ENCODE measurements around the gene PCDHGA6.
"Not testable (repeated sequence)": the region's sequence is repeated elsewhere in the genome, so short reads cannot be mapped to it uniquely, and the experiment has no call there.

Gene PCDHGA6

GRCh38 chr5:141394401-141395187 is 20.9 kb downstream of the PCDHGA6 start:
- DNase-seq: not testable (repeated sequence)

- DNase-seq: peak; percentile 35
These were observed 24.3 kb downstream of the PCDHGA6 start, which contains the start of gene PCDHGB5 for GRCh38 chr5:141397756-141398551. PCDHGB5 (plus strand) TSS chr5:141397947; CDS start chr5:141398128, 181 bp downstream.

- DNase-seq: no peak
These were observed 24.9 kb downstream of the PCDHGA6 start for GRCh38 chr5:141398608-141399007.

- DNase-seq: no peak
These were observed 26.0 kb downstream of the PCDHGA6 start for GRCh38 chr5:141399555-141400258.

- DNase-seq: no peak
These were observed 29.0 kb downstream of the PCDHGA6 start, which contains the start of gene PCDHGA9 for GRCh38 chr5:141402553-141403243. PCDHGA9 (plus strand) TSS chr5:141402778; CDS start chr5:141402953, 175 bp downstream.

GRCh38 chr5:141403387-141403786 is 29.7 kb downstream of the PCDHGA6 start:
- no peak for DNase-seq

- peak; percentile 36 for DNase-seq
These were observed 34.3 kb downstream of the PCDHGA6 start, which contains the start of gene PCDHGB6 for GRCh38 chr5:141407790-141408505. PCDHGB6 (plus strand) TSS chr5:141408021; CDS start chr5:141408203, 182 bp downstream.

- no peak for DNase-seq
These were observed 36.1 kb downstream of the PCDHGA6 start for GRCh38 chr5:141409598-141410306.

GRCh38 chr5:141411575-141411974 is 37.9 kb downstream of the PCDHGA6 start:
- no peak for DNase-seq

- DNase-seq: peak; percentile 59
These were observed 39.3 kb downstream of the PCDHGA6 start, which contains the start of gene PCDHGA10 for GRCh38 chr5:141412854-141413539. PCDHGA10 (plus strand) TSS chr5:141412987; CDS start chr5:141413176, 189 bp downstream.

- DNase-seq: no peak
These were observed 39.9 kb downstream of the PCDHGA6 start for GRCh38 chr5:141413540-141414069.

GRCh38 chr5:141414548-141415274 is 41.0 kb downstream of the PCDHGA6 start:
- DNase-seq: not testable (repeated sequence)

- DNase-seq: not testable (repeated sequence)
These were observed 41.6 kb downstream of the PCDHGA6 start for GRCh38 chr5:141415275-141415618.

GRCh38 chr5:141417494-141418172 is 43.9 kb downstream of the PCDHGA6 start, which contains the start of gene PCDHGB7:
PCDHGB7 (plus strand) TSS chr5:141417677; CDS start chr5:141417860, 183 bp downstream.
- peak; percentile 66 for DNase-seq

GRCh38 chr5:141419074-141419880 is 45.6 kb downstream of the PCDHGA6 start:
- DNase-seq: no peak

GRCh38 chr5:141420855-141421488 is 47.3 kb downstream of the PCDHGA6 start, which contains the start of gene PCDHGA11:
PCDHGA11 (plus strand) TSS chr5:141421051; CDS start chr5:141421228, 177 bp downstream.
- peak; percentile 53 for DNase-seq

- no peak for DNase-seq
These were observed 47.8 kb downstream of the PCDHGA6 start for GRCh38 chr5:141421489-141421855.
